Activated naive CD8-positive, alpha-beta T cell treated with anti-CD3 and anti-CD28 coated beads for 36 hours (primary cell): ENCODE data around the gene NOTO. TPM values are rescaled to one million over a fixed set of nuclear protein-coding genes. Genes with fewer than 3 reads are reported as not detected.

Experiments
- DNase-seq: peaks from one replicate; pipeline ENCODE4 v3.0.0; 2021
- H3K27ac Mint-ChIP-seq: one replicate; pipeline ENCODE4 v1.8.0; 2022; ENCODE audit warnings: mild to moderate bottlenecking, moderate library complexity, mixed read lengths
- H3K27me3 Mint-ChIP-seq: one replicate; pipeline ENCODE4 v1.8.0; 2022; ENCODE audit warnings: mild to moderate bottlenecking, mixed read lengths
- H3K36me3 Mint-ChIP-seq: one replicate; pipeline ENCODE4 v1.8.0; 2021; ENCODE audit warnings: mild to moderate bottlenecking, mixed read lengths
- H3K4me1 Mint-ChIP-seq: one replicate; pipeline ENCODE4 v1.8.0; 2021; ENCODE audit warnings: mixed read lengths
- H3K4me3 Mint-ChIP-seq: one replicate; pipeline ENCODE4 v1.8.0; 2022; ENCODE audit warnings: mild to moderate bottlenecking, moderate library complexity, mixed read lengths
- H3K9me3 Mint-ChIP-seq: one replicate; pipeline ENCODE4 v1.8.0; 2022; ENCODE audit warnings: mixed read lengths
- total RNA-seq, 2 experiments: library from RNA; stranded (reverse); gene quantifications; one replicate each; pipeline ENCODE4 v1.2.3, GENCODE V29; 2021

Gene NOTO
- total RNA-seq, 2 experiments from 2014 or later: not detected

- Mint-ChIP-seq H3K4me3 (peak overlapping the region; percentile 14), H3K4me1 (peaks cover 35% of the 10 kb centered on the region), H3K27me3 (no peaks in the 10 kb centered on the region), H3K9me3 (no peaks in the 10 kb centered on the region), H3K27ac (no peak overlapping the region), H3K36me3 (peaks cover 45% of the 10 kb centered on the region)
- no peak for DNase-seq
Observed at GRCh38 chr2:73238149-73238548, 35.8 kb downstream of the NOTO start.

DNA sequence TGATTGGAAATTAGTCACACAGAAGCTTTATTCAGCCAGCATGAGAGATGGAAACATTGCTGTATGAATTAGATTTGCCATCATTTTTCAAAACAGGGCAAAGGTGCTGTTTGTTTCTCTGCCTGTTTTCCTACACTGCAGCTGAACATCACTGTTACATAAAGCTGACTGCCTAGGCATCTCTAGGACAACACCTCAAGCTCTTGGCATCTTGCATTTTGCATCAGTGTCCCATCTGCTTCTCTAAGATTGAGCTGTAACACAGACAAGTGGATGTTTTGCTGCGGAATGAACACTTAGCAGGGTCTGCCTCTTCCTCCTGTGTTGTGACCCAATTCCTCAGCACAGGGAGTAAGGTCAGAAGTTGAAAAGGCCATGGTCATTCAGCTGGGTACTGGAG lies 36.6 kb downstream of the NOTO start:
- no peak for DNase-seq
- peaks cover 35% of the 10 kb centered on the region for H3K4me1 Mint-ChIP-seq
- H3K27me3 Mint-ChIP-seq: no peaks in the 10 kb centered on the region
- no peak overlapping the region for H3K4me3 Mint-ChIP-seq
- H3K36me3 Mint-ChIP-seq: peaks cover 47% of the 10 kb centered on the region
- no peaks in the 10 kb centered on the region for H3K9me3 Mint-ChIP-seq
- peak overlapping the region; percentile 25 for H3K27ac Mint-ChIP-seq

GRCh38 chr2:73239776-73240175 lies 37.4 kb downstream of the NOTO start:
- H3K27me3 Mint-ChIP-seq: no peaks in the 10 kb centered on the region
- H3K27ac Mint-ChIP-seq: peak overlapping the region; percentile 60
- peaks cover 44% of the 10 kb centered on the region for H3K36me3 Mint-ChIP-seq
- no peaks in the 10 kb centered on the region for H3K9me3 Mint-ChIP-seq
- no peak overlapping the region for H3K4me3 Mint-ChIP-seq
- H3K4me1 Mint-ChIP-seq: peaks cover 42% of the 10 kb centered on the region
- DNase-seq: no peak

- peaks cover 22% of the 10 kb centered on the region for H3K36me3 Mint-ChIP-seq
- DNase-seq: no peak
Observed at GRCh38 chr2:73243884-73244570, 41.7 kb downstream of the NOTO start.

GRCh38 chr2:73244580-73244979 lies 42.2 kb downstream of the NOTO start:
- Mint-ChIP-seq H3K4me3 (no peak overlapping the region), H3K27ac (peak overlapping the region; percentile 41), H3K9me3 (no peaks in the 10 kb centered on the region), H3K4me1 (peaks cover 12% of the 10 kb centered on the region), H3K27me3 (no peaks in the 10 kb centered on the region), H3K36me3 (peaks cover 22% of the 10 kb centered on the region)
- no peak for DNase-seq

More at GRCh38 chr2:73243884-73244570, 41.7 kb downstream of the NOTO start:
- Mint-ChIP-seq H3K4me3 (no peak overlapping the region), H3K4me1 (peaks cover 17% of the 10 kb centered on the region), H3K27me3 (no peaks in the 10 kb centered on the region), H3K27ac (peak overlapping the region; percentile 41), H3K9me3 (no peaks in the 10 kb centered on the region)

DNA sequence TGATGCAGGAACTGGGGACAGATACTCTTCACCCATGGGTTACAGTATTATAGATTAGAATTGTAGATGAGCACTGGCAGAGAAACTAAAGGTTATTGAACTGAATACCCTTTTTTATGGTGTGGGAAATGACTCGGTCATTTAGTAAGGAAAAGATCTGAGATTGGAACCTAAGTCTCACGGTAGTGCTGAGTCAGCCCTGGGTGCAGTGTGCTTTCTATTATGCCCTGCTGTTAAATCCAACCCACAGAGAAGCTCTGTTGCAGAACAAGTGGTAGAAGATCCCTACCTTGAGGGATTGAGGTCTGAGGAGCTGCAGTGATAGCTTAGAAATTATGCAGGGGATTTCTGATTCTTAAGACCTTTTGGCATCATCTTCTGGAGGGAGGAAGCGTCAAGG lies 44.5 kb downstream of the NOTO start:
- Mint-ChIP-seq H3K27ac (peak overlapping the region; percentile 2), H3K36me3 (peaks cover 33% of the 10 kb centered on the region), H3K9me3 (no peaks in the 10 kb centered on the region), H3K4me1 (peaks cover 10% of the 10 kb centered on the region), H3K4me3 (no peak overlapping the region), H3K27me3 (no peaks in the 10 kb centered on the region)
- DNase-seq: no peak

DNA sequence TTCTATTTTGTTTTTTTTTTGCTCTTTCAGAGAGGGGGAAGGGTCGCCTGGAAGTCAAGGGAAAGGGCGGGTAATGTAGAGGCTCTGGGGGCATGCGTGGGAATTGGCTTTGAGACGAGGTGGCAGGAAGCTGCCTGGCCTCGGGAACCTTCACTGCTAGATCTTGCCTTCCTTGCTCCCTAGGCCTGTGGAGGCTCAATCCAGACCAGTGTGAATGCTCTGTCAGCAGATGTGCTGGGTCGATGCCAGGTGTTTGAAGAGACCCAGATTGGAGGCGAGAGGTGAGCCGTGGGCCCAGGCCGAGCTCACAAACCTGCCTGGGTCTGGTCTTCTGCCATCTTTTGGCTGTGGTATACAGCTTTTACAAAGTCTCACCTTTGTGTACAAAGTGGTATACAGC lies 47.3 kb downstream of the NOTO start:
- Mint-ChIP-seq H3K36me3 (peaks cover 34% of the 10 kb centered on the region), H3K9me3 (no peaks in the 10 kb centered on the region), H3K4me3 (no peak overlapping the region), H3K27ac (no peak overlapping the region), H3K4me1 (peaks cover 6% of the 10 kb centered on the region), H3K27me3 (no peaks in the 10 kb centered on the region)
- no peak for DNase-seq

- H3K36me3 Mint-ChIP-seq: peaks cover 34% of the 10 kb centered on the region
- H3K27ac Mint-ChIP-seq: peak overlapping the region; percentile 22
Observed at GRCh38 chr2:73250872-73251846, 48.8 kb downstream of the NOTO start.

DNA sequence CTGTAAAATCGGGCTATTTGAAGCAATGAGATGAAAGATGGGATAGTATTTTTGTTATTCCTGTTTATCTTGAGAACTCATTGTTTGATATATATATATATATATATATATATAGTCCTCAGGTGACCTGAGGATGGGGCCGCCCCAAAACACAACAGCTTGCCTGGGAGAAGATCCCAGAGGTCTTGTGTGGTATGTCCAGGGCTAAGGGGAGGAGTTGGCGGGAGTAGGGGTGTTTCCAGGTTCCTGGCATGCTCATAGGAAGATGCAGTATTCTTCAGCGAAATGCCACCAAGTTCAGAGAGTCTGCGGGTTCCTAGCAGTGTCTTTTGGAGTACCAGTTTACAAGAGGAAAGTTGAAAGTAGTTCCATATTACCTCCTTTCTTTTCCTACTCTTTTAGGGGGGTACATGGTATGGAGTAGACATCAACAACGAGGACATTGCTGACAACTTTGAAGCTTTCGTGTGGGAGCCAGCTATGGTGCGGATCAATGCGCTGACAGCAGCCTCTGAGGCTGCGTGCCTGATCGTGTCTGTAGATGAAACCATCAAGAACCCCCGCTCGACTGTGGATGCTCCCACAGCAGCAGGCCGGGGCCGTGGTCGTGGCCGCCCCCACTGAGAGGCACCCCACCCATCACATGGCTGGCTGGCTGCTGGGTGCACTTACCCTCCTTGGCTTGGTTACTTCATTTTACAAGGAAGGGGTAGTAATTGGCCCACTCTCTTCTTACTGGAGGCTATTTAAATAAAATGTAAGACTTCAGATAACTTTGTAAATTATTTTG lies 50.1 kb downstream of the NOTO start:
- Mint-ChIP-seq H3K4me3 (no peak overlapping the region), H3K4me1 (peaks cover 3% of the 10 kb centered on the region), H3K27me3 (no peaks in the 10 kb centered on the region), H3K27ac (no peak overlapping the region), H3K9me3 (no peaks in the 10 kb centered on the region), H3K36me3 (peaks cover 25% of the 10 kb centered on the region)
- no peak for DNase-seq

More at GRCh38 chr2:73250872-73251846, 48.8 kb downstream of the NOTO start:
- Mint-ChIP-seq H3K4me1 (peaks cover 3% of the 10 kb centered on the region), H3K9me3 (no peaks in the 10 kb centered on the region), H3K27me3 (no peaks in the 10 kb centered on the region), H3K4me3 (no peak overlapping the region)
- DNase-seq: no peak

GRCh38 chr2:73253400-73253799 lies 51.0 kb downstream of the NOTO start:
- Mint-ChIP-seq H3K4me1 (peaks cover 3% of the 10 kb centered on the region), H3K27ac (peak overlapping the region; percentile 48), H3K36me3 (peaks cover 22% of the 10 kb centered on the region), H3K9me3 (no peaks in the 10 kb centered on the region), H3K4me3 (no peak overlapping the region), H3K27me3 (no peaks in the 10 kb centered on the region)
- no peak for DNase-seq

DNA sequence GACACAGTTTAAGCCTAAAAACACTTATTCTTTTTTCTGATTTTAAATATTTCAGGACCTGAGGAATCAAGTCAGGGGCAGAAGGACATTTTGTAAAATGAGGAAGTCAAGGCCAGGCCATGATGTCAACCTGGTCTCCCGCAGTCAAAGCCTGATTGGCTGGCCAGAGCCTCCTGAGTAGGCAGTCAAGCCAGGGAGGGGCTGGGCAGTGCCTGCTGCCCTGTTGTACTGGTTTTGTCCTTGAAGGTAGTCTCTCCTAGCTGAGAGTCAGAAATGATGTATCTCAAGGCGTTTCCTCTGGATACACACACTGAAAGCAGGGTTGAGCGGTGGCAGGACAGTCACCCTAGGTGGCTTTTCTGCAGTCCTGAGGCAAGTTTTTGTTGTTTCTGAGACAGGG lies 51.5 kb downstream of the NOTO start:
- no peak for DNase-seq
- no peak overlapping the region for H3K4me3 Mint-ChIP-seq
- H3K4me1 Mint-ChIP-seq: peaks cover 3% of the 10 kb centered on the region
- peak overlapping the region; percentile 48 for H3K27ac Mint-ChIP-seq
- H3K36me3 Mint-ChIP-seq: peaks cover 22% of the 10 kb centered on the region
- no peaks in the 10 kb centered on the region for H3K27me3 Mint-ChIP-seq
- no peaks in the 10 kb centered on the region for H3K9me3 Mint-ChIP-seq

- no peak for DNase-seq
- peaks cover 22% of the 10 kb centered on the region for H3K36me3 Mint-ChIP-seq
- no peak overlapping the region for H3K4me3 Mint-ChIP-seq
- H3K27ac Mint-ChIP-seq: peak overlapping the region; percentile 29
- no peaks in the 10 kb centered on the region for H3K9me3 Mint-ChIP-seq
- H3K27me3 Mint-ChIP-seq: no peaks in the 10 kb centered on the region
- peaks cover 3% of the 10 kb centered on the region for H3K4me1 Mint-ChIP-seq
Observed at GRCh38 chr2:73254343-73255006, 52.1 kb downstream of the NOTO start.

DNA sequence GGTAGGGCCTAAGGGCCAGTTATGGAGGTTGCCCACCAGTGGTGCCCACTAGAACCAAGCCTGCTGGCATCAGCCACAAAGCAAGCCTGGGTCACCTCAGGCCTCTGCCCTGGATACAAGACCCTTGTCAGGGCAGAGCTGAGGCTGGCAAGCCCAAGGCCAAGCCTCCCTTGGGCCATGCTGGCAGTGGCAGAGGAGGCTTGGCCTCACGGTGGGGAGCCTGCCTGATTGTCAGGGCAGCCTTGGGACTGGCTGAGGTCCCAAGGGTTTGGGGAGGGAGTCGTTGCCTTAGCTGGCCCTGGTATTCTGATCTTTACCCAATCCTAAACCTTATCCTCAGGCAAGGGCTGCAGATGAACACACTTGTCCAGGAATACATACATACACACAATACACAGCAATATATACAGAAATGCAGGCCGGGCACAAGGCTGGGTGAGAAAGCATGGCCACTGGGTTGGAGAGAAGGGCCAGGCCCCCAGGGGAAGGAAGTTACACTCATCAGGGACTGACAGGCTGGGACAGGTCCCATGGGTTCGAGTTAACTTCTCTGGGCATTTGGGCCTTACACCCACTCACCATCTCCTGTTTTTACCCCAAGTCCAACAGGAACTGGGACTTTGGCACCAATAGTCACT lies 52.8 kb downstream of the NOTO start:
- no peak overlapping the region for H3K4me3 Mint-ChIP-seq
- H3K36me3 Mint-ChIP-seq: peaks cover 17% of the 10 kb centered on the region
- no peak for DNase-seq
- peak overlapping the region; percentile 12 for H3K27ac Mint-ChIP-seq
- H3K9me3 Mint-ChIP-seq: no peaks in the 10 kb centered on the region
- H3K27me3 Mint-ChIP-seq: no peaks in the 10 kb centered on the region
- peaks cover 3% of the 10 kb centered on the region for H3K4me1 Mint-ChIP-seq
